ENCODE data around the gene SLC25A42. TPM values are rescaled to one million over a fixed set of nuclear protein-coding genes. Genes with fewer than 3 reads are reported as not detected.

The SLC25A42 gene
- total and polyA plus RNA-seq, 2 of the 13 experiments (the other 11 are each of a cell fraction or from before 2014, with no cell fraction given), result 12.8 to 18.3 TPM

DNA sequence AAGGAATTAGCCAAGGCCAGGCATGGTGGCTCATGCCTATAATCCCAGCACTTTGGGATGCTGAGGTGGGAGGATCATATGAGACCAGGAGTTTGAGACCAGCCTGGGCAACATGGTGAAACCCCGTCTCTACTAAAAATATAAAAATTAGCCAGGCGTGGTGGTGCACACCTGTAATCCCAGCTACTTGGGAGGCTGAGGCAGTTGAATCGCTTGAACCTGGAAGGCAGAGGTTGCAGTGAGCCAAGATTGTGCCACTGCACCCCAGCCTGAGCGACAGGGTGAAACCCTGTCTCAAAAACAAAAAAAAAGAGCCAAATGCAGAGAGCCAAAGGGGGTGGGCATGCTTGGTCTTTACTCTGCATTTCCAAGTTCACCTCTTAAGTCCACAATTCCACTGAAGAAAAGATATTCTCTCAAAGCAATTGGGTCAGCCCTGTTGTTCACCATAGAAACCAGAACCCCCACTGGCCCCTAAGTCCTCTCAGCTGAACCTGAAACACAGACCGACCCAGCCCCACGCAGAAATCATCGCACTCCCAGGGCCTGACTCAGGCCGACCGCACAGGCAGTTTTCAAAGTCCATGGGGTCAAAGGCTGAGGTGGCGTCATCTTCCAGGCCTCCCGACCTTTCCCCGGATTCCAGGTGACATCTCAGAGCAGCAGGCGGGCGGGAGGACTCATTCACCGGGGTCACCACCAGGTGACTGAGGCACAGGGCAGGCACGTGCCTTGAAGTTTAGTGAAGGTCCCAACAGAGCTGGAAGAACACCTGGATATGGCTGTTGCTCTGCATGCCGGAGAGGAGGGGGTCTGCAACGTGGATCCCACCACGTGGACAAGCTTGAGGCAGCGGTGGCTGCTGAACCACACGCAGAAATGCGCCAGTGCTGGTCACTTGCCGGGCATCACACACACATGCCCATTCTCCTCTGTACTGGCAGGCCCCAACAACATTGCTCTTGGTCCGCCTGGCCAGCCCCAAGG, 33.1 kb downstream of the SLC25A42 start (continued):
- TF ChIP-seq, protein P1, sequence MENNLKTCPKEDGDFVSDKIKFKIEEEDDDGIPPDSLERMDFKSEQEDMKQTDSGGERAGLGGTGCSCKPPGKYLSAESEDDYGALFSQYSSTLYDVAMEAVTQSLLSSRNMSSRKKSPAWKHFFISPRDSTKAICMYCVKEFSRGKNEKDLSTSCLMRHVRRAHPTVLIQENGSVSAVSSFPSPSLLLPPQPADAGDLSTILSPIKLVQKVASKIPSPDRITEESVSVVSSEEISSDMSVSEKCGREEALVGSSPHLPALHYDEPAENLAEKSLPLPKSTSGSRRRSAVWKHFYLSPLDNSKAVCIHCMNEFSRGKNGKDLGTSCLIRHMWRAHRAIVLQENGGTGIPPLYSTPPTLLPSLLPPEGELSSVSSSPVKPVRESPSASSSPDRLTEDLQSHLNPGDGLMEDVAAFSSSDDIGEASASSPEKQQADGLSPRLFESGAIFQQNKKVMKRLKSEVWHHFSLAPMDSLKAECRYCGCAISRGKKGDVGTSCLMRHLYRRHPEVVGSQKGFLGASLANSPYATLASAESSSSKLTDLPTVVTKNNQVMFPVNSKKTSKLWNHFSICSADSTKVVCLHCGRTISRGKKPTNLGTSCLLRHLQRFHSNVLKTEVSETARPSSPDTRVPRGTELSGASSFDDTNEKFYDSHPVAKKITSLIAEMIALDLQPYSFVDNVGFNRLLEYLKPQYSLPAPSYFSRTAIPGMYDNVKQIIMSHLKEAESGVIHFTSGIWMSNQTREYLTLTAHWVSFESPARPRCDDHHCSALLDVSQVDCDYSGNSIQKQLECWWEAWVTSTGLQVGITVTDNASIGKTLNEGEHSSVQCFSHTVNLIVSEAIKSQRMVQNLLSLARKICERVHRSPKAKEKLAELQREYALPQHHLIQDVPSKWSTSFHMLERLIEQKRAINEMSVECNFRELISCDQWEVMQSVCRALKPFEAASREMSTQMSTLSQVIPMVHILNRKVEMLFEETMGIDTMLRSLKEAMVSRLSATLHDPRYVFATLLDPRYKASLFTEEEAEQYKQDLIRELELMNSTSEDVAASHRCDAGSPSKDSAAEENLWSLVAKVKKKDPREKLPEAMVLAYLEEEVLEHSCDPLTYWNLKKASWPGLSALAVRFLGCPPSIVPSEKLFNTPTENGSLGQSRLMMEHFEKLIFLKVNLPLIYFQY (CRISPR knock-in tag; IDR thresholded peaks at IDR 0.05; ENCODE audit: borderline replicate concordance), result peak; percentile 54; the same call in 1 of the 2 replicates
- TF ChIP-seq ZSCAN12 (CRISPR knock-in tag; IDR thresholded peaks at IDR 0.05) (0 out of 2 replicates have a peak, but pooled peaks have one; percentile 32), TCF7 (IDR thresholded peaks at IDR 0.05; ENCODE audit: low read depth) (peak; percentile 68), KDM1A (CRISPR knock-in tag; IDR thresholded peaks at IDR 0.05) (peak; percentile 84), HNRNPUL1 (IDR thresholded peaks at IDR 0.05; ENCODE audit: low read depth, low read length) (no peak), TBX3 (IDR thresholded peaks at IDR 0.05; ENCODE audit: borderline replicate concordance) (peak; percentile 85), MAZ (IDR thresholded peaks at IDR 0.05; ENCODE audit: borderline replicate concordance, low read depth, low read length) (0 out of 2 replicates have a peak, but pooled peaks have one; percentile 16), MAZ (CRISPR knock-in tag; IDR thresholded peaks at IDR 0.05; ENCODE audit: low read depth) (peak; percentile 92; the same call in 1 of the 2 replicates), HIVEP1 (CRISPR knock-in tag; IDR thresholded peaks at IDR 0.05) (peak; percentile 94), NRL (CRISPR knock-in tag; IDR thresholded peaks at IDR 0.05; ENCODE audit: borderline replicate concordance) (0 out of 2 replicates have a peak, but pooled peaks have one; percentile 39), ZNF44 (CRISPR knock-in tag; IDR thresholded peaks at IDR 0.05) (peak; percentile 94), ELF3 (CRISPR knock-in tag; IDR thresholded peaks at IDR 0.05) (peak; percentile 75), AGO2 (optimal IDR thresholded peaks at IDR 0.05; ENCODE audit: low read depth, low read length) (peak; percentile 51), SRF (IDR thresholded peaks at IDR 0.05; ENCODE audit: low read depth, low read length) (no peak), MED8 (CRISPR knock-in tag; IDR thresholded peaks at IDR 0.05; ENCODE audit: insufficient replicate concordance) (peak; percentile 86)
- TF ChIP-seq, protein P2, sequence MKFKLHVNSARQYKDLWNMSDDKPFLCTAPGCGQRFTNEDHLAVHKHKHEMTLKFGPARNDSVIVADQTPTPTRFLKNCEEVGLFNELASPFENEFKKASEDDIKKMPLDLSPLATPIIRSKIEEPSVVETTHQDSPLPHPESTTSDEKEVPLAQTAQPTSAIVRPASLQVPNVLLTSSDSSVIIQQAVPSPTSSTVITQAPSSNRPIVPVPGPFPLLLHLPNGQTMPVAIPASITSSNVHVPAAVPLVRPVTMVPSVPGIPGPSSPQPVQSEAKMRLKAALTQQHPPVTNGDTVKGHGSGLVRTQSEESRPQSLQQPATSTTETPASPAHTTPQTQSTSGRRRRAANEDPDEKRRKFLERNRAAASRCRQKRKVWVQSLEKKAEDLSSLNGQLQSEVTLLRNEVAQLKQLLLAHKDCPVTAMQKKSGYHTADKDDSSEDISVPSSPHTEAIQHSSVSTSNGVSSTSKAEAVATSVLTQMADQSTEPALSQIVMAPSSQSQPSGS (CRISPR knock-in tag; IDR thresholded peaks at IDR 0.05), result peak; percentile 100
- TF ChIP-seq, protein P3, sequence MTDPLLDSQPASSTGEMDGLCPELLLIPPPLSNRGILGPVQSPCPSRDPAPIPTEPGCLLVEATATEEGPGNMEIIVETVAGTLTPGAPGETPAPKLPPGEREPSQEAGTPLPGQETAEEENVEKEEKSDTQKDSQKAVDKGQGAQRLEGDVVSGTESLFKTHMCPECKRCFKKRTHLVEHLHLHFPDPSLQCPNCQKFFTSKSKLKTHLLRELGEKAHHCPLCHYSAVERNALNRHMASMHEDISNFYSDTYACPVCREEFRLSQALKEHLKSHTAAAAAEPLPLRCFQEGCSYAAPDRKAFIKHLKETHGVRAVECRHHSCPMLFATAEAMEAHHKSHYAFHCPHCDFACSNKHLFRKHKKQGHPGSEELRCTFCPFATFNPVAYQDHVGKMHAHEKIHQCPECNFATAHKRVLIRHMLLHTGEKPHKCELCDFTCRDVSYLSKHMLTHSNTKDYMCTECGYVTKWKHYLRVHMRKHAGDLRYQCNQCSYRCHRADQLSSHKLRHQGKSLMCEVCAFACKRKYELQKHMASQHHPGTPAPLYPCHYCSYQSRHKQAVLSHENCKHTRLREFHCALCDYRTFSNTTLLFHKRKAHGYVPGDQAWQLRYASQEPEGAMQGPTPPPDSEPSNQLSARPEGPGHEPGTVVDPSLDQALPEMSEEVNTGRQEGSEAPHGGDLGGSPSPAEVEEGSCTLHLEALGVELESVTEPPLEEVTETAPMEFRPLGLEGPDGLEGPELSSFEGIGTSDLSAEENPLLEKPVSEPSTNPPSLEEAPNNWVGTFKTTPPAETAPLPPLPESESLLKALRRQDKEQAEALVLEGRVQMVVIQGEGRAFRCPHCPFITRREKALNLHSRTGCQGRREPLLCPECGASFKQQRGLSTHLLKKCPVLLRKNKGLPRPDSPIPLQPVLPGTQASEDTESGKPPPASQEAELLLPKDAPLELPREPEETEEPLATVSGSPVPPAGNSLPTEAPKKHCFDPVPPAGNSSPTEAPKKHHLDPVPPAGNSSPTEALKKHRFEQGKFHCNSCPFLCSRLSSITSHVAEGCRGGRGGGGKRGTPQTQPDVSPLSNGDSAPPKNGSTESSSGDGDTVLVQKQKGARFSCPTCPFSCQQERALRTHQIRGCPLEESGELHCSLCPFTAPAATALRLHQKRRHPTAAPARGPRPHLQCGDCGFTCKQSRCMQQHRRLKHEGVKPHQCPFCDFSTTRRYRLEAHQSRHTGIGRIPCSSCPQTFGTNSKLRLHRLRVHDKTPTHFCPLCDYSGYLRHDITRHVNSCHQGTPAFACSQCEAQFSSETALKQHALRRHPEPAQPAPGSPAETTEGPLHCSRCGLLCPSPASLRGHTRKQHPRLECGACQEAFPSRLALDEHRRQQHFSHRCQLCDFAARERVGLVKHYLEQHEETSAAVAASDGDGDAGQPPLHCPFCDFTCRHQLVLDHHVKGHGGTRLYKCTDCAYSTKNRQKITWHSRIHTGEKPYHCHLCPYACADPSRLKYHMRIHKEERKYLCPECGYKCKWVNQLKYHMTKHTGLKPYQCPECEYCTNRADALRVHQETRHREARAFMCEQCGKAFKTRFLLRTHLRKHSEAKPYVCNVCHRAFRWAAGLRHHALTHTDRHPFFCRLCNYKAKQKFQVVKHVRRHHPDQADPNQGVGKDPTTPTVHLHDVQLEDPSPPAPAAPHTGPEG (CRISPR knock-in tag; IDR thresholded peaks at IDR 0.05), result peak; percentile 88

Measured in HepG2 (cell line).